Measurements from ENCODE around the gene TMEM255B. TPM values are rescaled to one million over a fixed set of nuclear protein-coding genes. Genes with fewer than 3 reads are reported as not detected.
A peak's percentile ranks its signal among the peaks of the same experiment; 100 is the strongest.

TMEM255B gene
- total and polyA plus RNA-seq, 9 donors = 0.60 to 18.6 (median 7.9) TPM

- peak in 1 of 5 donors; percentile 36 for DNase-seq
- TF ChIP-seq POLR2A (IDR thresholded peaks at IDR 0.05) (no peak), EP300 (IDR thresholded peaks at IDR 0.05) (no peak), CTCF (IDR thresholded peaks at IDR 0.05) (no peak)
- intact Hi-C loops (cut with DNase I) = no loop called here
- Histone ChIP-seq H3K4me1 (ENCODE audit: insufficient read depth) (peaks cover 2% of the 10 kb centered on the region), H3K4me3 (no peak overlapping the region), H3K9me3 (no peaks in the 10 kb centered on the region), H3K36me3 (no peaks in the 10 kb centered on the region), H3K27ac (no peak overlapping the region), H3K27me3 (no peaks in the 10 kb centered on the region)
- WGBS, 3 donors = 89 to 93% (median 93%) methylated on average over 39 of the region's 39 CpGs
Measured at GRCh38 chr13:113804703-113805430, 45.8 kb downstream of the TMEM255B start.

- Histone ChIP-seq H3K4me1 (ENCODE audit: insufficient read depth) (peaks cover 2% of the 10 kb centered on the region), H3K27me3 (no peaks in the 10 kb centered on the region), H3K36me3 (no peaks in the 10 kb centered on the region), H3K4me3 (no peak overlapping the region), H3K9me3 (no peaks in the 10 kb centered on the region), H3K27ac (no peak overlapping the region)
- 92 to 94% (median 94%) methylated on average over 27 of the region's 27 CpGs for WGBS, 3 donors
- intact Hi-C loops (cut with DNase I) = no loop called here
- DNase-seq = peak in 1 of 5 donors; percentile 31
- TF ChIP-seq EP300 (IDR thresholded peaks at IDR 0.05) (no peak), POLR2A (IDR thresholded peaks at IDR 0.05) (no peak), CTCF (IDR thresholded peaks at IDR 0.05) (no peak)
Measured at GRCh38 chr13:113805431-113806103, 46.5 kb downstream of the TMEM255B start.

- Histone ChIP-seq H3K27me3 (no peaks in the 10 kb centered on the region), H3K4me1 (ENCODE audit: insufficient read depth) (peaks cover 2% of the 10 kb centered on the region), H3K36me3 (no peaks in the 10 kb centered on the region), H3K27ac (no peak overlapping the region), H3K4me3 (no peak overlapping the region), H3K9me3 (no peaks in the 10 kb centered on the region)
- intact Hi-C loops (cut with DNase I) = no loop called here
- TF ChIP-seq CTCF (IDR thresholded peaks at IDR 0.05) = no peak
- TF ChIP-seq POLR2A (IDR thresholded peaks at IDR 0.05) = no peak
- no peak for DNase-seq
- 92 to 94% (median 93%) methylated on average over 10 to 11 of the region's 11 CpGs for WGBS, 3 donors
Measured at GRCh38 chr13:113806104-113806471, 47.1 kb downstream of the TMEM255B start.

- WGBS, 3 donors = 91 to 92% (median 92%) methylated on average over 13 of the region's 13 CpGs
Measured at GRCh38 chr13:113806526-113806925, 47.5 kb downstream of the TMEM255B start.

More at GRCh38 chr13:113806526-113806925, 47.5 kb downstream of the TMEM255B start:
- intact Hi-C loops (cut with DNase I) = no loop called here
- H3K27me3 ChIP-seq = no peaks in the 10 kb centered on the region
- H3K27ac ChIP-seq = no peak overlapping the region
- H3K36me3 ChIP-seq = no peaks in the 10 kb centered on the region
- no peak overlapping the region for H3K4me3 ChIP-seq
- TF ChIP-seq CTCF (IDR thresholded peaks at IDR 0.05) = no peak
- no peak for TF ChIP-seq POLR2A (IDR thresholded peaks at IDR 0.05)
- TF ChIP-seq EP300 (IDR thresholded peaks at IDR 0.05) = no peak
- peaks cover 2% of the 10 kb centered on the region for H3K4me1 ChIP-seq (ENCODE audit: insufficient read depth)
- H3K9me3 ChIP-seq = no peaks in the 10 kb centered on the region
- DNase-seq = no peak
